GM23248 (cell line): ENCODE results near the gene COPS2.

Experiments used
- EZH2 ChIP-seq: fragments of 200-600 bp; sonication (generic); IDR thresholded peaks from 2 replicates; pipeline ENCODE4 v1.6.1; 2018; ENCODE audit warnings: antibody characterized with exemption, mild to moderate bottlenecking; ENCODE audit not compliant: insufficient read depth, poor library complexity, severe bottlenecking
- EZH2phosphoT487 ChIP-seq: fragments of 200-600 bp; sonication (generic); IDR thresholded peaks from 2 replicates; pipeline ENCODE4 v1.6.1; 2018; ENCODE audit warnings: antibody characterized with exemption, moderate library complexity, mild to moderate bottlenecking, low read depth; ENCODE audit not compliant: insufficient read depth

- no peak for TF ChIP-seq EZH2
- no peak for TF ChIP-seq EZH2phosphoT487
Measured at GRCh38 chr15:49188933-49189332, 33.5 kb upstream of the COPS2 start.
